Heart right ventricle (tissue), 16 donors: ENCODE measurements around the gene STEEP1. TPM values are rescaled to one million over a fixed set of nuclear protein-coding genes. Genes with fewer than 3 reads are reported as not detected.
A peak's percentile ranks its signal among the peaks of the same experiment; 100 is the strongest.
"Not testable (repeated sequence)": the region's sequence is repeated elsewhere in the genome, so short reads cannot be mapped to it uniquely, and the experiment has no call there.

Source experiments
- ATAC-seq, 8 donors: fragments of 200-7000 bp; cut with Tn5 transposase; one replicate each; pipeline ENCODE4 v1.9.1; 2020; ENCODE audit warnings: mild to moderate bottlenecking in 8 of 8, moderate library complexity in 8 of 8, moderate number of reproducible peaks in 1 of 8
- DNase-seq, 2 donors: peaks; one replicate each; pipeline ENCODE4 v3.0.0-alpha.2; 2020
- H3K27ac ChIP-seq, 10 donors: fragments of 200-600 bp; sonication (generic) in 2 of 10; one replicate each; pipeline versions ENCODE4 v1.5.0 to v1.8.0; 2020 to 2022; ENCODE audit warnings: mild to moderate bottlenecking in 3 of 10
- H3K27me3 ChIP-seq, 7 donors: fragments of 200-600 bp; one replicate each; pipeline ENCODE4 v1.8.0; 2021 to 2022; ENCODE audit warnings: mild to moderate bottlenecking in 2 of 7
- H3K36me3 ChIP-seq, 9 donors: fragments of 200-600 bp; sonication (generic) in 1 of 9; one replicate each; pipeline versions ENCODE4 v1.5.0 to v1.8.0; 2020 to 2022; ENCODE audit warnings: mild to moderate bottlenecking in 2 of 9
- H3K4me1 ChIP-seq, 9 donors: fragments of 200-600 bp; sonication (generic) in 1 of 9; one replicate each; pipeline versions ENCODE4 v1.5.0 to v1.8.0; 2020 to 2022; ENCODE audit warnings: mild to moderate bottlenecking in 4 of 9
- H3K4me3 ChIP-seq, 10 donors: fragments of 200-600 bp; sonication (generic) in 2 of 10; one replicate each; pipeline versions ENCODE4 v1.5.0 to v1.8.0; 2020 to 2022; ENCODE audit warnings: mild to moderate bottlenecking in 7 of 10, moderate library complexity in 2 of 10
- H3K9me3 ChIP-seq, 11 donors: fragments of 200-600 bp in 10 of 11; sonication (generic) in 2 of 11; one replicate each; pipeline versions ENCODE4 v1.5.0 to v1.8.0; 2013 to 2022; ENCODE audit warnings: mild to moderate bottlenecking in 2 of 11, control low read depth in 1 of 11, moderate library complexity in 1 of 11
- WGBS, 2 donors: extraction: QIAGEN DNeasy Blood & Tissue Kit; methylation state at CpG; one replicate each; pipeline ENCODE4 v1.1.7; 2013; ENCODE audit warnings: inconsistent platforms in 1 of 2; 5-methylcytosine and 5-hydroxymethylcytosine counted together
- intact Hi-C, 10 donors: fragments of 100-400 bp; cut with DNase I; formaldehyde crosslinking; loops; one replicate each; pipeline versions ENCODE4 v1.11.1 to v1.14.2; 2022
- polyA plus RNA-seq, 2 donors: library from polyadenylated mRNA; stranded (reverse); fragments of 200-250 nt; gene quantifications; one replicate each; pipeline ENCODE4 v1.2.3, GENCODE V29; 2013
- total RNA-seq, 10 donors: library from RNA; stranded (reverse); fragmentation: NEBNext Ultra II Directional in 3 of 10; extraction: Animal tissue kit (Norgen Biotek cat#: 25700) in 3 of 10; gene quantifications; one replicate each; pipeline versions ENCODE4 v1.2.1 to v1.2.4, GENCODE V29; 2021 to 2023
- TF ChIP-seq, protein P1 (sequence below), 9 donors: fragments of 200-600 bp; sonication (generic) in 2 of 9; IDR thresholded peaks; one replicate each; pipeline versions ENCODE4 v1.5.0 to v1.8.0; 2021 to 2022; ENCODE audit warnings: antibody characterized with exemption in 9 of 9, mild to moderate bottlenecking in 5 of 9, moderate library complexity in 1 of 9
- donor health status: Arrhythmogenic right ventricular cardiomyopathy.
- donor health status: ischemic (EF 13 %, LVEDD 7.1; RV severe dilation, severe dysfunction).
- donor health status: healthy with polysubstance abuse.
- donor health status: DM: no; HTN: yes; CAD: no.
- donor health status: DM: no; HTN: no; CAD: no.
- donor health status: ischemic (EF 25% LVEDD 6.9; RV normal size, moderate dysfunction).
- donor health status: ischemic (EF 25% LVEDD 5.7; RV mildly dilated, moderate dysfunction).
- donor health status: healthy.
- donor health status: DM: yes; HTN: yes; CAD: no.
- donor health status: Ischemic cardiomyopathy.
- donor health status: ischemic (EF 35%, LVEDD 5.7; RV mildly dilated, moderate dysfunction).
- donor health status: nonischemic (EF 11% LVEDD 7.7; RV severe dilation, severe dysfunction).
- donor health status: DM: yes; HTN: yes; CAD: no.
- donor health status: PGD.
- donor health status: ischemic (EF 29% LVEDD 5.4; RV normal size, mild dysfunction).
- donor health status: nonischemic (EF 23%, LVEDD 6.1; RV moderate dilation, normal function).

Gene STEEP1
- total and polyA plus RNA-seq, 12 donors = 2.7 to 24.0 (median 18.6) TPM

DNA sequence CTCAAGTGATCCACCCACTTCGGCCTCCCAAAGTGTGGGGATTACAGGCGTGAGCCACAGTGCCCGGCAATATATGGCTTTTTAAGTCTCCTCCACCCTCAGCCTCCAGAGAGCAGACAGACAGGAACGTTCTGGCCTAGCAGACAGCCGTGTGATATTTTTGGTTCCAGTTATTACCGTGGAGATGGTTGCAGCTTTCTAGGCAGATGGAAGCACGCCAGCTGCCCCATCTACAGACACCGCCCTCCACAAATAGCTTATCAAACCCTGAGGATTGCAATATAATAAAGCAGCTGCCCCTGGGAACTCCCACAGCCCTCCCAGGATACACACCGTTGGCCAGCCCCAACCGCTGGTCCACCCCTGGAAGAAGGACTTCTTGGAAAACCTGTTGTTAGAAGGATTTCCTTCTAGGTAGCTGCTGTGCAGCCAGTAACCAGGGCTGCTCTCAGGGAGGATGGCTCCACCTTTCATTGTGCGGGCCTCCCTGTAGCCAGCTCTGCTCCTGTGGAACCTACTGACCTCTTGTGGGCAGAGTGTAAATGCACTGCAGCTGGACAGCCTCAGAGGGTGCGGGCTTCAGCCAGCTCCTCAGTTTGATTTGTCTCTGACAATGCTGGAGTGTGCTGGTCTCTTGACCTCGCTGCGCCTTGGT, 52.9 kb downstream of the STEEP1 start:
- no peaks in the 10 kb centered on the region for H3K4me1 ChIP-seq
- no peaks in the 10 kb centered on the region for H3K36me3 ChIP-seq
- ATAC-seq = peak; percentile 87 to 98 (median 96)
- peaks cover 0 to 6% (median 0%) of the 10 kb centered on the region in 7 donors for H3K27me3 ChIP-seq
- H3K27ac ChIP-seq = peak overlapping the region in 4 of 10 donors; percentile 6 to 30 (median 14)
- TF ChIP-seq, protein P1, sequence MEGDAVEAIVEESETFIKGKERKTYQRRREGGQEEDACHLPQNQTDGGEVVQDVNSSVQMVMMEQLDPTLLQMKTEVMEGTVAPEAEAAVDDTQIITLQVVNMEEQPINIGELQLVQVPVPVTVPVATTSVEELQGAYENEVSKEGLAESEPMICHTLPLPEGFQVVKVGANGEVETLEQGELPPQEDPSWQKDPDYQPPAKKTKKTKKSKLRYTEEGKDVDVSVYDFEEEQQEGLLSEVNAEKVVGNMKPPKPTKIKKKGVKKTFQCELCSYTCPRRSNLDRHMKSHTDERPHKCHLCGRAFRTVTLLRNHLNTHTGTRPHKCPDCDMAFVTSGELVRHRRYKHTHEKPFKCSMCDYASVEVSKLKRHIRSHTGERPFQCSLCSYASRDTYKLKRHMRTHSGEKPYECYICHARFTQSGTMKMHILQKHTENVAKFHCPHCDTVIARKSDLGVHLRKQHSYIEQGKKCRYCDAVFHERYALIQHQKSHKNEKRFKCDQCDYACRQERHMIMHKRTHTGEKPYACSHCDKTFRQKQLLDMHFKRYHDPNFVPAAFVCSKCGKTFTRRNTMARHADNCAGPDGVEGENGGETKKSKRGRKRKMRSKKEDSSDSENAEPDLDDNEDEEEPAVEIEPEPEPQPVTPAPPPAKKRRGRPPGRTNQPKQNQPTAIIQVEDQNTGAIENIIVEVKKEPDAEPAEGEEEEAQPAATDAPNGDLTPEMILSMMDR (IDR thresholded peaks at IDR 0.05) = peak; percentile 17 to 68 (median 62)
- WGBS, 2 donors = 18 to 25% methylated on average over 14 of the region's 14 CpGs
- H3K4me3 ChIP-seq = no peak overlapping the region
- DNase-seq = peak; percentile 23 to 54
- no peaks in the 10 kb centered on the region for H3K9me3 ChIP-seq
- intact Hi-C loops = loop anchor here in 6 of 10 donors (5.0 to 10.0 kb wide), 4 partner anchors 63 to 223 kb away; partner anchors contain the start of gene UBE2A (in 1 of the 6)

DNA sequence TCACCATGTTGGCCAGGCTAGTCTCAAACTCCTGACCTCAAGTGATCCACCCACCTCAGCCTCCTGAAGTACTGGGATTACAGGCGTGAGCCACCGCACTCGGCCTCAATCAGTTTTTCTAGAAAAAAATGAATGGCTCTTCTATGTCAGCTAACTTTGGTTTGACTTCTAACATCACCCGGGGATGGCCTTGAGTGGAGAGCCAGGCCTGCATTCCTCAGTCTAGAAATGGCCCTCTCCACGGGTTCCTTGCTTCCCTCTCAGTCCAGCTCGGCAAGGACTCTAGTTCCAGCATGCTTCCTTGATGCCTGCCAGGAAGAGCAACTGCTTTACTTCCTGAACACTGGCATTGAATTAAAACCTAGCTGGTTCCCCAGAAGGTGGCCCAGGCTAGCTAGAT, 58.0 kb downstream of the STEEP1 start:
- H3K9me3 ChIP-seq = no peaks in the 10 kb centered on the region
- WGBS, 2 donors = 75 to 79% methylated on average over 6 of the region's 6 CpGs
- no peak for DNase-seq
- peaks cover 0 to 6% (median 0%) of the 10 kb centered on the region in 7 donors for H3K27me3 ChIP-seq
- H3K4me3 ChIP-seq = no peak overlapping the region
- TF ChIP-seq, protein P1 (IDR thresholded peaks at IDR 0.05) = no peak
- H3K4me1 ChIP-seq = peaks cover 0 to 9% (median 0%) of the 10 kb centered on the region in 9 donors
- ATAC-seq = no peak
- H3K27ac ChIP-seq = no peak overlapping the region
- intact Hi-C loops = no loop called here
- no peaks in the 10 kb centered on the region for H3K36me3 ChIP-seq

DNA sequence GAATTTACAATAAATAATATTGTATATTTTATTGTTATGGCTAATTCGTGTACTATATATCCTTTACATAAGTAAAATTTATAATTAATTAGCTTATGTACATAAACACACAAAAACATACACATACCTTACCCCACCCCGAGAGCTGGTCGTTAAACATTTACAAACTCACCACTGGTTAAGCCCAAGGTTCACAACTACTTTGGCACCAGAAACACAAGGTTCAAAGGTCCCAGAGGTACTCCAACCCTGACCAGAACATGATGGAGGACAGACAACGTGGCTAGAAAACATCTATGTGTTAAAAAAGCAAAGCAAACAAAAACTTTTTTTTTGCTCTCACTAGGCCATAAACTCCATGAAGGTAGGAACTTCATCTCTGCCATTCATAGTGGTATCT, 59.3 kb downstream of the STEEP1 start:
- Histone ChIP-seq H3K27me3 (peaks cover 0 to 2% (median 0%) of the 10 kb centered on the region in 7 donors), H3K4me3 (no peak overlapping the region), H3K27ac (no peak overlapping the region), H3K9me3 (no peaks in the 10 kb centered on the region), H3K36me3 (no peaks in the 10 kb centered on the region), H3K4me1 (peaks cover 0 to 9% (median 0%) of the 10 kb centered on the region in 9 donors)
- DNase-seq (no peak), ATAC-seq (no peak)
- intact Hi-C loops = no loop called here
- TF ChIP-seq, protein P1 (IDR thresholded peaks at IDR 0.05) = no peak
- 78 to 91% methylated on average over 4 of the region's 4 CpGs for WGBS, 2 donors

DNA sequence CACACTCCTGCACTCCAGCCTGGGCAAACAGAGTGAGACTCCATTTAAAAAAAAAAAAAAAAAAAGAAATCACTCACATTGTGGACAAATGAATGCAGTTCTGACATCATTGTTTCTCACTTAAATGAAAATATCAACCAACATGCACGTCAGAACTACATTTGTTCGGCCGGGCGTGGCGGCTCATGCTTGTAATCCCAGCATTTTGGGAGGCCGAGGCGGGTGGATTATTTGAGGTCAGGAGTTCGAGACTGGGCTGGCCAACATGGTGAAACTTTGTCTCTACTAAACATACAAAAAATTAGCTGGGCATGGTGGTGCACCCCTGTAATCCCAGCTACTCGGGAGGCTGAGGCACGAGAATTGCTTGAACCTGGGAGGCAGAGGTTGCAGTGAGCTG, 60.1 kb downstream of the STEEP1 start:
- intact Hi-C loops, H3K4me3 ChIP-seq, H3K27me3 ChIP-seq, DNase-seq, ATAC-seq, H3K27ac ChIP-seq, H3K9me3 ChIP-seq, H3K36me3 ChIP-seq, H3K4me1 ChIP-seq: not testable (repeated sequence)
- 93 to 96% methylated on average over 10 of the region's 10 CpGs for WGBS, 2 donors

DNA sequence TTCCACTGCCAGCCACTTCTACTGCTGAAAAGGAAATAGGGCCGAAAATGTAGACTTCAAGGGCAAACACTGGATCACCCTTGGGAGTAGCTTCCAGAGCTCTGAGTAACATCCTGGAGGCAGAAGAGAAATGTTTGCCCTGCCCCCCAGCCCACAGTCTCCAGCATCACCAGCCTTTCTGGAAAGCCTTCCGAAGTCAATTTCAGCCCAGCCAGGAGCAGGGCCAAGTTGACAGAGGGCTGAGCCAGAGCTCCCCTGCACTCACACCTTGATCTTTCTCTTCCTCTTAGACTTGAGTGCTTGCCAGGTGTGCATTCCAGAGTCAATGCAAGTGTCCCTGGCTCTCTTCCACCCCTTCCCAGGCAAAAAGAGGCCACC, 61.7 kb downstream of the STEEP1 start:
- TF ChIP-seq, protein P1 (IDR thresholded peaks at IDR 0.05) = no peak
- peaks cover 0 to 9% (median 0%) of the 10 kb centered on the region in 9 donors for H3K4me1 ChIP-seq
- no peaks in the 10 kb centered on the region for H3K27me3 ChIP-seq
- WGBS, 2 donors = 19 to 23% methylated on average over 2 of the region's 2 CpGs
- ATAC-seq (peak in 1 of 8 donors; percentile 71), DNase-seq (no peak)
- H3K36me3 ChIP-seq = no peaks in the 10 kb centered on the region
- intact Hi-C loops = no loop called here
- H3K27ac ChIP-seq = no peak overlapping the region
- no peaks in the 10 kb centered on the region for H3K9me3 ChIP-seq
- no peak overlapping the region for H3K4me3 ChIP-seq
